Cardiac muscle cell (in vitro differentiated cells and primary cell): Measurements from ENCODE around the gene KRTAP12-3. TPM values are rescaled to one million over a fixed set of nuclear protein-coding genes. Genes with fewer than 3 reads are reported as not detected.
"Not testable (repeated sequence)": the region's sequence is repeated elsewhere in the genome, so short reads cannot be mapped to it uniquely, and the experiment has no call there.

Experiments used
- DNase-seq, 2 donors: peaks; one replicate each; pipeline versions ENCODE4 v3.0.0 to v3.0.0-alpha.2; 2010 to 2017; ENCODE audit warnings: low read depth in 1 of 2, low spot score in 1 of 2
- H3K27ac ChIP-seq: fragments of 200-600 bp; sonication (generic); 2 replicates; pipeline ENCODE4 v1.5.1; 2016
- H3K27me3 ChIP-seq: fragments of 200-600 bp; sonication (generic); 2 replicates; pipeline ENCODE4 v1.6.0; 2016; ENCODE audit warnings: control low read depth
- H3K36me3 ChIP-seq: fragments of 200-600 bp; sonication (generic); 2 replicates; pipeline ENCODE4 v1.5.1; 2016; ENCODE audit warnings: control low read depth
- H3K4me1 ChIP-seq: fragments of 200-600 bp; sonication (generic); 2 replicates; pipeline ENCODE4 v1.8.1; 2017; ENCODE audit warnings: low read depth, mild to moderate bottlenecking, mixed run types
- H3K4me3 ChIP-seq: fragments of 200-600 bp; sonication (generic); 2 replicates; pipeline ENCODE4 v1.5.1; 2016; ENCODE audit warnings: mild to moderate bottlenecking
- H3K9me3 ChIP-seq: fragments of 200-600 bp; sonication (generic); 2 replicates; pipeline ENCODE4 v1.5.1; 2017; ENCODE audit warnings: low read depth, mild to moderate bottlenecking, control low read depth
- polyA plus RNA-seq: library from polyadenylated mRNA; unstranded; fragments of >200 nt; fragmentation: Nextera tagmentation; extraction: Ambion mirVana; gene quantifications from 2 replicates; pipeline ENCODE4 v1.2.1, GENCODE V29; 2016
- total RNA-seq: library from RNA; depleted of rRNA; stranded (reverse); fragments of >200 nt; gene quantifications from 2 replicates; pipeline ENCODE4 v1.2.3, GENCODE V29; 2016
- TF ChIP-seq, protein P1 (sequence below): IDR thresholded peaks from 2 replicates; pipeline ENCODE4 v1.5.1; 2012; ENCODE audit warnings: low read depth, mild to moderate bottlenecking, low read length

Gene KRTAP12-3
- total and polyA plus RNA-seq, 2 experiments from 2014 or later, result not detected

DNA sequence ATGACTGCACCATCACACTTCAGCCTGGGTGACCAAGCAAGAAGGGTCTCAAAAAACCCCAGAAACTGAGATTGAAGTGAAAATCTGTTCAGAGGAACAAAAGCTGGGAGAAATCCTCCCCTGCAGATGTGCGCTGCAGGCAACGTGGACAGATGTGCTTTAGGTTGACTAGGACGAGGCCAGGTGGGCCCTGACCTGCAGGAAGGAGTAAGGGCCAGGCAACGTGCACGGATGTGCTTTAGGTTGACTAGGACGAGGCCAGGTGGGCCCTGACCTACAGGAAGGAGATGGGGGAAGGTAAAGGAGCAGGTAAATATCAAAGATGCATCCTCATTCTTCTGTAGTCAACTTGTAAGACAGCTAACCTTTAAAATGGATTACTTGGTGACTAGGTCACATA, 26.8 kb downstream of the KRTAP12-3 start:
- no peak overlapping the region for H3K4me3 ChIP-seq
- H3K27ac ChIP-seq, result no peak overlapping the region
- TF ChIP-seq, protein P1, sequence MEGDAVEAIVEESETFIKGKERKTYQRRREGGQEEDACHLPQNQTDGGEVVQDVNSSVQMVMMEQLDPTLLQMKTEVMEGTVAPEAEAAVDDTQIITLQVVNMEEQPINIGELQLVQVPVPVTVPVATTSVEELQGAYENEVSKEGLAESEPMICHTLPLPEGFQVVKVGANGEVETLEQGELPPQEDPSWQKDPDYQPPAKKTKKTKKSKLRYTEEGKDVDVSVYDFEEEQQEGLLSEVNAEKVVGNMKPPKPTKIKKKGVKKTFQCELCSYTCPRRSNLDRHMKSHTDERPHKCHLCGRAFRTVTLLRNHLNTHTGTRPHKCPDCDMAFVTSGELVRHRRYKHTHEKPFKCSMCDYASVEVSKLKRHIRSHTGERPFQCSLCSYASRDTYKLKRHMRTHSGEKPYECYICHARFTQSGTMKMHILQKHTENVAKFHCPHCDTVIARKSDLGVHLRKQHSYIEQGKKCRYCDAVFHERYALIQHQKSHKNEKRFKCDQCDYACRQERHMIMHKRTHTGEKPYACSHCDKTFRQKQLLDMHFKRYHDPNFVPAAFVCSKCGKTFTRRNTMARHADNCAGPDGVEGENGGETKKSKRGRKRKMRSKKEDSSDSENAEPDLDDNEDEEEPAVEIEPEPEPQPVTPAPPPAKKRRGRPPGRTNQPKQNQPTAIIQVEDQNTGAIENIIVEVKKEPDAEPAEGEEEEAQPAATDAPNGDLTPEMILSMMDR, result no peak
- no peaks in the 10 kb centered on the region for H3K27me3 ChIP-seq
- no peak for DNase-seq
- H3K4me1 ChIP-seq, result no peaks in the 10 kb centered on the region
- no peaks in the 10 kb centered on the region for H3K36me3 ChIP-seq
- H3K9me3 ChIP-seq, result no peaks in the 10 kb centered on the region

DNA sequence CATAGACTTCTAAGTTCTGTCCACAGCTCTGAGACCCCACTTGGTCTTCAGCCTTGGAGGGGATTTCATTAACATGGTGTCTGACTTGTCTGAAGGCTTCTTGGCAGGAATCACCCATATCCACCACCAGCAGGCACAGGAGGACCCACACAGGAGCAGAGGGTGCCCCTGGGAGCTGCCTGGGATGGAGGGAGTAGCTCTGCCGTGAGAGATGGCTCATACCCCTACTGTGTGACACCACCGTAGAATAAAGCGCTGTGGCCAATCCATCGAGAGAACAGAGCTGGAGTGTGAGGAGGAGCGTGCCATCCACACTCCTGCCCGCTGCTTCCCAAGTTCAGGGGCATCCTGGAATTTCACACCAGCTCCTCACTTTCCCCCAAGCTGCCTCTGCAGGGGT, 27.3 kb downstream of the KRTAP12-3 start:
- not testable (repeated sequence) for H3K27me3 ChIP-seq, H3K9me3 ChIP-seq, H3K36me3 ChIP-seq, H3K27ac ChIP-seq, H3K4me3 ChIP-seq, H3K4me1 ChIP-seq, DNase-seq

DNA sequence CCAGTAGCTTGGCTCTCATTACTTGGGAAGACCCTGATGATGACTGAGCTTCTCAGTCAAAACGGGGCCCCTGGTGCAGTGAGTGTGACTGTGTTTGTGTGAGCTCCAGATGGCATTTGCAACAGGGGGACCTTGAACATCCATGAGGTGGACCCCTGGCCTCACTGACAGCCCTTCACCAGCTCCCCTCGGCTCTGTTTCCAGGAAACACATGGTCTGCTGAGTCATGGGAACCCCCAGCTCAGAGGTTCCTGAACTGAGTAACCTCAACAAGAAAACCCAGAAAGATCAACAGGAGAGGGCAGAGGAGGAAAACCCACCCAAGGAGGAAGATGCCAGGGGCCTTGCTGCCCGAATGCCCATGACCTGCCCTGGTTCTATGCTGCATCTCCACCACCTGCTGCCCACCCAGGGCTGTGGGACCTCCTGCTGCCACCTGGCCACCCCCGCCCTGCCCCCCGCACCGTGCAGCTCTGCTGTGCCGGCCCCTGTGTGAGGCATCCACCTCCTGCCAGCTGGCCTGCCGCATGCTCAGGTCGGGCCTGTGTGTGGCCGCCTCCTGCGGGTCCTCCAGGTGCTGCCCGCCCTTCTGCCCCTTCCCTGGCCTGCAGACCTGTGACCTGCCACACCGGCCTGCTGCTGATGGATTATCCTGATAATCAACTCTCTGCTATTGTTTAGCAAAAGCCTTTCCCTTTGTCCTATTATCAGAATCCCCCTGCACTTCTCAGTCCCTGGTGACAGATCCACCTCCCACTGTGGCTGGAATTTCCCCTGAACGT, 28.5 kb downstream of the KRTAP12-3 start:
- H3K9me3 ChIP-seq, result no peaks in the 10 kb centered on the region
- TF ChIP-seq, protein P1, result no peak
- DNase-seq, result no peak
- no peaks in the 10 kb centered on the region for H3K36me3 ChIP-seq
- no peak overlapping the region for H3K27ac ChIP-seq
- H3K4me1 ChIP-seq, result no peaks in the 10 kb centered on the region
- no peaks in the 10 kb centered on the region for H3K27me3 ChIP-seq
- no peak overlapping the region for H3K4me3 ChIP-seq

DNA sequence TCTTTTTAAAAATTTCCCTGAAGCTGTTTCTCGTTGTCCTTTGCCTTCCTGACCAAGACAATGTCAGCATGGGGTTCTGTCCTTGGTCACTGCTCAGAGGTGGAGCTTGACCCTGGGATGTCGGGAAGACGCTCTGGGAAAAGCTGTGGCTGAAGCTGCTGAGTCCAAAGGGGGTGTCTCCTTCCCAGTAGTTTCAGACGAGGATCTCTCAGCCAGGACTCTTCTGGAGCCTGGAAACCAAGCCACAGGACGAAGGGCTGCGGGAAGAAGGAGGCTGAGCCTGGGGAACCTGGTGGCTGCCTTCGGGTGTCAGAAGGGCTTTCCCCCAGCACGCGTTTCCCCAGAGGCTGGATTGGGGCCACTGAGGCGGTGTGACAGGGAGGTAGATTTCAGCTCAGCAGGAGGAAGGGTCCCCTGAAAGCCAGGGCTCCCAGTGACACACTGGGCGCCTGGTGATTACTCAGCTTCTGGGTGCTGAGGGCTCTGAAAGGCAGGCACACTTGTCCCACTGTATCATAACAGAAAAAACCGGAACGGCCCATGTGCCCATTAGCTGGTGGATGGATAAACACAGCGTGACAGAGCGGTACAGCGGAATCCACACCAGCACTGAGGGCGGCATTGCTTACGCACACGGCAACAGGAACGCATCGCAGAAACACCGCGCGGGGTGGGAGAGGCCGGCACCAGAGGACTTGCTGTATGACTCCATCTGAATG, 29.3 kb downstream of the KRTAP12-3 start:
- no peaks in the 10 kb centered on the region for H3K4me1 ChIP-seq
- no peaks in the 10 kb centered on the region for H3K9me3 ChIP-seq
- no peak overlapping the region for H3K4me3 ChIP-seq
- TF ChIP-seq, protein P1, result no peak
- no peaks in the 10 kb centered on the region for H3K36me3 ChIP-seq
- no peak overlapping the region for H3K27ac ChIP-seq
- DNase-seq, result no peak
- no peaks in the 10 kb centered on the region for H3K27me3 ChIP-seq

DNA sequence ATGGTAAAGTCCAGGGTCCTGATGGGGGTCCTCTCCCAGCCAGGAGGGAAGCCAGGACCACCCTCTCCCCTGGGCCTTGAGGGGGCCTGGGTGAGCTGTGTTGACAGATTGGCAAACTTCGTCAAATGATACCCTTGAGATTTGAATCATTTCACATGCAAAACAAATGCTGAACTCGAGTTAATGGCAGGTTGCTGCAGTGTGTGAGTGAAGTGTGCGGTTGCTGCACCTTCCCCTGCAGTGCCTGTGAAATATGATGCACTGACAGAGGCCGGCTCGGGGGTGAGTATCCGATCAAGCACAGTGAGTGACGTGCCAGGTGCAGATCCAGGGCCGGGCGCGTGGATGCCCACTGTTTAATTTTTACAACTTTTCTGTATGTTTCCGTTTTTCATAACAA, 29.9 kb downstream of the KRTAP12-3 start:
- no peak overlapping the region for H3K4me3 ChIP-seq
- no peaks in the 10 kb centered on the region for H3K9me3 ChIP-seq
- DNase-seq, result no peak
- no peaks in the 10 kb centered on the region for H3K27me3 ChIP-seq
- H3K4me1 ChIP-seq, result no peaks in the 10 kb centered on the region
- H3K27ac ChIP-seq, result no peak overlapping the region
- H3K36me3 ChIP-seq, result no peaks in the 10 kb centered on the region
- TF ChIP-seq, protein P1, result no peak

DNA sequence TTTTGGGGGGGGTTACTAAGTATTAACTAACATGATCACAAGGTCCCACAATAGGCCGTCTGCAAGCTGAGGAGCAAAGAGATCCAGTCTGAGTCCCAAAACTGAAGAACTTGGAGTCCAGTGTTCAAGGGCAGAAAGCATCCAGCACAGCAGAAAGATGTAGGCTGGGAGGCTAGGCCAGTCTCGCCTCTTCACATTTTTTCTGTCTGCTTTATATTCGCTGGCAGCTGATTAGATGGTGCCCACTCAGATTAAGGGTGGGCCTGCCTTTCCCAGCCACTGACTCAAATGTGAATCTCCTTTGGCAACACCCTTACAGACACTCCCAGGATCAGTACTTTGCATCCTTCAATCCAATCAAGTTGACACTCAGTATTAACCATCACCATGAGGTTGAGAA, 32.0 kb downstream of the KRTAP12-3 start:
- H3K9me3 ChIP-seq, H3K27me3 ChIP-seq, H3K27ac ChIP-seq, H3K4me3 ChIP-seq, H3K36me3 ChIP-seq, DNase-seq, H3K4me1 ChIP-seq: not testable (repeated sequence)
